ENCODE results near the gene TGFBR3. TPM values are rescaled to one million over a fixed set of nuclear protein-coding genes. Genes with fewer than 3 reads are reported as not detected.

TGFBR3 gene
- total and polyA plus RNA-seq, 8 donors = 6.0 to 34.8 (median 21.4) TPM

DNA sequence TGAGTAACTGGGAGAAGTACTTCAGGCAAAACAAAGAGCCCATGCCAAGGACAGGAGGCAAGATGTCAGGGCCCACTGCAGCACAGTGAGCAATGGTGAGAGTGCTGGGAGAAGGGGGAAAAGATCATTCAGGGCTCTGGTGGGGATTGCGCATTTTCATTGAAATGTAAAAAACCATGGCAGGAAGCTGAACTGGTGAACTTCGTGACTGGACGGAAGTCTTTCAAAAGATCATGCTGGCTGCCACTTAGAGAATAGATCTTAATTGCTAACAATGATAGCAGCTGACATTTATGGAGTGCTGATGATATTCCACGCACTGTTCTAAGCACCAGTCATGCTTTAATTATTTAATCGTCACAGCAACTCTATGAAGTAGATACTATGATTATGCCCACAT, 107.0 kb downstream of the TGFBR3 start:
- FAIRE-seq (no peak), ATAC-seq (no peak), DNase-seq (no peak)
- H3K27me3 ChIP-seq = no peaks in the 10 kb centered on the region
- 90 to 91% methylated on average over 5 of the region's 5 CpGs for WGBS, 2 donors
- no peak overlapping the region for H3K4me3 ChIP-seq
- peaks cover 12 to 57% (median 41%) of the 10 kb centered on the region in 3 donors for H3K4me1 ChIP-seq
- no peaks in the 10 kb centered on the region for H3K9me3 ChIP-seq
- intact Hi-C loops (cut with DNase I) = no loop called here
- no peak for TF ChIP-seq CTCF (IDR thresholded peaks at IDR 0.05)
- no peaks in the 10 kb centered on the region for H3K36me3 ChIP-seq
- H3K27ac ChIP-seq = peak overlapping the region in 3 of 4 donors; percentile 52 to 65 (median 55)

DNA sequence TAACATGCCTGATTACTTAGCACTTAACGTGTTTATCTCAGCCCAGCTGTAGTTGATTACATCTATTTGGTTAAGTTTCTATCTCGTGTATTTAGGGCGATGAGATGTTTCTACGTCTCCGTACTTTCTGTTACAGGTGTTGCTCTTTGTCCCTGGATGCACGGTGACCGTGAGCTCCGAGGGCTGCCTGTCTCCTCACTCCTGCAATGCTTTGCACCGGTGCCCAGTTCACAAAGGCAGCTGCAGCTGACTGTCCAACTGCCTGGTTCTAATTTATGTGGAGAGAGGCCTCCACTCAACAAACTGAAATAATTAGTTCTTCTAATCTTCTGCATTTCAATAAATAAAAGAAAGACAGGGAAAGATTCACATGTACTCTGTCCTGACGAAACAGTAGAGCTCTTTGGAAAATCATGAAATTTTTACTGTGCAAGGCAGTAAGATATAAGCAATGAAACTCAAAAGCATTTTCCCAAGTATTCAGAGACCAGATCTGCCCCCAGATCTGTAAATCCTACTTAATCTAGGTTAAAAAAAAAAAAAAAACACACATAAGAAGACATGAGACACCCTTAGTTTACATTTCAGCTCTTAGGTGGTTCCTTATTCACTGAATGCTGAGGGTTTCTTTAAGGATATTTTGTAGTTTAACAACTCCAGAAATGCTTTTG, 108.2 kb downstream of the TGFBR3 start:
- intact Hi-C loops (cut with DNase I) = no loop called here
- no peak overlapping the region for H3K27ac ChIP-seq
- no peaks in the 10 kb centered on the region for H3K9me3 ChIP-seq
- peaks cover 12 to 53% (median 41%) of the 10 kb centered on the region in 3 donors for H3K4me1 ChIP-seq
- no peak for FAIRE-seq
- ATAC-seq = peak in 3 of 4 donors; percentile 15 to 33 (median 32)
- no peak overlapping the region for H3K4me3 ChIP-seq
- WGBS, 2 donors = 40 to 63% methylated on average over 10 of the region's 10 CpGs
- no peaks in the 10 kb centered on the region for H3K27me3 ChIP-seq
- no peak for TF ChIP-seq CTCF (IDR thresholded peaks at IDR 0.05)
- H3K36me3 ChIP-seq = no peaks in the 10 kb centered on the region
- DNase-seq = no peak

DNA sequence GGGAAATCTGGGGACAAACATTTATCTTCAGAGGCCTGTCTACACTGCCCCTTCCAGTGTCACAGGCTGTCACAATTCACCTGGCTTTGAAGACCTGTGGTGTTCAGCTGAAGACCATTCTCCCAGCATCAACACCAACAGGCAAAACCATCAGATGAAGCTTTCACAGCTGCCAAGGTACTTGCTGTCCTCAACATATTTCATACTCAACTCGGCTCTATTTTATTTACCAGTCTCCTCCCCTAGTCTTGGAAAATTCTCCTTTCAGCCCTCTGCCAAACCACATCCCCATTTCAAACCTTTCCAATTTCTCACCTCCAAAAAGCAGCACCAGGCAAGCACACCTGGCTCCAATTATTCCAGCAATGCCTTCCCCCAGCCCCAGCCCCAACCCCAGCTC, 108.8 kb downstream of the TGFBR3 start:
- intact Hi-C loops (cut with DNase I) = no loop called here
- no peaks in the 10 kb centered on the region for H3K36me3 ChIP-seq
- TF ChIP-seq CTCF (IDR thresholded peaks at IDR 0.05) = no peak
- no peak overlapping the region for H3K27ac ChIP-seq
- no peak for FAIRE-seq
- H3K4me3 ChIP-seq = no peak overlapping the region
- no peak for DNase-seq
- no peak for ATAC-seq
- no peaks in the 10 kb centered on the region for H3K9me3 ChIP-seq
- no peaks in the 10 kb centered on the region for H3K27me3 ChIP-seq
- 37 to 42% methylated on average over 1 of the region's 1 CpG for WGBS, 2 donors
- peaks cover 12 to 53% (median 41%) of the 10 kb centered on the region in 3 donors for H3K4me1 ChIP-seq

- ATAC-seq (peak; percentile 29 to 39 (median 32)), FAIRE-seq (no peak), DNase-seq (peak in 2 of 6 donors; percentile 26 to 32)
- no peaks in the 10 kb centered on the region for H3K36me3 ChIP-seq
- peaks cover 12 to 46% (median 36%) of the 10 kb centered on the region in 3 donors for H3K4me1 ChIP-seq
- no peaks in the 10 kb centered on the region for H3K27me3 ChIP-seq
- H3K27ac ChIP-seq = peak overlapping the region in 1 of 4 donors; percentile 9
- intact Hi-C loops (cut with DNase I) = no loop called here
- WGBS, 2 donors = 36 to 39% methylated on average over 3 of the region's 3 CpGs
- no peak for TF ChIP-seq CTCF (IDR thresholded peaks at IDR 0.05)
- no peaks in the 10 kb centered on the region for H3K9me3 ChIP-seq
- H3K4me3 ChIP-seq = no peak overlapping the region
Measured at GRCh38 chr1:91776068-91776794, 109.7 kb downstream of the TGFBR3 start.

DNA sequence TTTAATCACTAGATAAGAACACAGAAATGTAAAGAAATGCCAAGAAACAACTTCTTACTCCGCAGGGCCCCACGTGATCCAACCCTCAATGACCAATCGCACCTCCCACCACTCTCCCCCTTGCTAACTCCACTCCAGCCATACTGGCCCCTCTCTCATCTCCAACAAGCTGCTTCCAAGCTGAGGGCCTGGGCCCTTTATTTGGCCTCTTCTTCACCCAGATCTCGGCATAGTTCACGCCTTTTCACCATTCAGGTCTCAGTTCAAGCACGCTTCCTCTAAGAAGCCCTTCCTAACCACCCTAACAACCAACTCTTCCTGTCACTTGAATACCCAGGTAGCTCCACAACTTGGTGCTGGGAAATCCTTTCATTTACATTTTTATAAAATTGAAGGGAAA, 110.7 kb downstream of the TGFBR3 start:
- TF ChIP-seq CTCF (IDR thresholded peaks at IDR 0.05) = no peak
- DNase-seq = no peak
- no peak overlapping the region for H3K4me3 ChIP-seq
- no peaks in the 10 kb centered on the region for H3K27me3 ChIP-seq
- no peaks in the 10 kb centered on the region for H3K36me3 ChIP-seq
- no peak for ATAC-seq
- H3K27ac ChIP-seq = no peak overlapping the region
- H3K4me1 ChIP-seq = peaks cover 12 to 43% (median 35%) of the 10 kb centered on the region in 3 donors
- WGBS, 2 donors = 97 to 98% methylated on average over 6 of the region's 6 CpGs
- H3K9me3 ChIP-seq = no peaks in the 10 kb centered on the region
- FAIRE-seq = no peak
- intact Hi-C loops (cut with DNase I) = no loop called here

Data from pancreas (tissue), 10 donors.